Esophagus muscularis mucosa (tissue), 2 donors: ENCODE results near the gene TMEM120B.

Experiments used
- EP300 ChIP-seq: sonication (generic); formaldehyde crosslinking; IDR thresholded peaks from one replicate; pipeline ENCODE4 v1.6.1; 2017; ENCODE audit warnings: antibody characterized with exemption
- POLR2A ChIP-seq: fragments of 450-650 bp; IDR thresholded peaks from one replicate; pipeline ENCODE4 v1.6.1; 2017; ENCODE audit warnings: antibody characterized with exemption, moderate library complexity, mild to moderate bottlenecking, low read depth

- no peak for TF ChIP-seq EP300
- no peak for TF ChIP-seq POLR2A
Observed at GRCh38 chr12:121779422-121779895, 66.9 kb downstream of the TMEM120B start.
